Measurements from ENCODE around the gene IGSF11. TPM values are rescaled to one million over a fixed set of nuclear protein-coding genes. Genes with fewer than 3 reads are reported as not detected.
"Not testable (repeated sequence)": the region's sequence is repeated elsewhere in the genome, so short reads cannot be mapped to it uniquely, and the experiment has no call there.

Gene IGSF11
- total and polyA plus RNA-seq, 9 of the 15 experiments (the other 6 are each of a cell fraction or from before 2014, with no cell fraction given): 1.2 to 2.8 (median 1.7) TPM

DNA sequence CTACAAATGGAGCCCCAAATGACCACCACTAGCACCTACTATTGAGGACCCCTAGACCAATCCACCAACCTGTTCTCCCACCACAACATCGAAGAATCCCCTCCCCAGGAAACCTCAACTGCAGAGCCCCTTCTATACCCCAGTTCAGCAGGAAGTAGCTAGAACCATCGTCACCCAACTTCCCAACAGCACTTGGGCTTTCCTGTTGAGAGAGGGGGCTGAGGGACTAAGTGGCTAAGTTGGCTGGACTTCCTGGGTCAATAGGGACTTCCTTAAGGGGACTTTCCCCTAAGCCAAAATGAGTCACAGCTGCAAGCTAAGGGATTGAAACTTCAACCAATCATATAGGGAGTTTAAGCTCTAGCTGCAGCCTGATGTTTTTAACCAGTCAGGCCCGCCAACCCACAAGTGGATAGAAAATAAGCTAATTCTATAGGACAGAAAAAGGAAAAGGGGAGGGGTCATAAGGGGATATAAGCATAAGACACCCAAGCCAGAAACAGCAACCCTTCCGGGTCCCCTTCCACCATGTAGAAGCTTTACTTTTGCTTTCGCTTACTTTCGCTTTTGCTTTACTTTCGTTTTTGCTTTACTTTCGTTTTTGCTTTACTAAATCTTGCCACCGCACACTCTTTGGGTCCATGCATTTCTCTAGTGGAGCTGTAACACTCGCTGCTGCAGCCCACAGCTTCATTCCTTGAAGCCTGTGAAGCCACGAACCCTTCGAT, 183.0 kb downstream of the IGSF11 start:
- in situ Hi-C loops (cut with MboI); intact Hi-C loops (cut with micrococcal nuclease); H3K4me1 ChIP-seq (replicated peaks in 1 of 2; ENCODE audit: control insufficient read depth in 2 of 2, insufficient read depth in 2 of 2, low read length in 2 of 2); H3K79me2 ChIP-seq (ENCODE audit: control insufficient read depth, insufficient read depth, low read length); BruUV-seq (replicated peaks); H4K20me1 ChIP-seq (replicated peaks; ENCODE audit: control insufficient read depth, insufficient read depth, low read length); FAIRE-seq; H3K27ac ChIP-seq (ENCODE audit: extremely low read depth, low read depth, low read length); H3K9ac ChIP-seq (ENCODE audit: insufficient read depth in 1 of 2, low read depth in 2 of 2, low read length in 2 of 2); H3K9me1 ChIP-seq (ENCODE audit: control insufficient read depth, insufficient read depth, low read length); H3K36me3 ChIP-seq (ENCODE audit: control insufficient read depth, insufficient read depth, low read length); CTCF ChIA-PET (ENCODE audit: low intra/inter-chr PET ratio); H3K27me3 ChIP-seq (ENCODE audit: control insufficient read depth in 2 of 2, insufficient read depth in 2 of 2, low read length in 2 of 2); H3K9me3 ChIP-seq (replicated peaks; ENCODE audit: control insufficient read depth, insufficient read depth, low read depth, low read length); ATAC-seq; TF ChIP-seq ZBTB40 (CRISPR knock-in tag; IDR thresholded peaks at IDR 0.05); NR2C2 (CRISPR knock-in tag; IDR thresholded peaks at IDR 0.05); FOXM1 (CRISPR knock-in tag; IDR thresholded peaks at IDR 0.05; ENCODE audit: low read depth): not testable (repeated sequence)
- Histone ChIP-seq H2AFZ (ENCODE audit: low read depth, low read length) (peak overlapping the region; percentile 86), H3K4me2 (ENCODE audit: insufficient read depth, low read length) (peak overlapping the region; percentile 73), H3K4me3 (peak overlapping the region; percentile 31)
- DNase-seq (ENCODE audit: extremely low read depth in 1 of 4, low spot score in 3 of 4): peak in 1 of 4 experiments; percentile 9
- TF ChIP-seq GABPA (tag; conservative IDR thresholded peaks at IDR 0.05; ENCODE audit: low read depth) (0 out of 2 replicates have a peak, but pooled peaks have one; percentile 11), ELF2 (CRISPR knock-in tag; IDR thresholded peaks at IDR 0.05) (0 out of 2 replicates have a peak, but pooled peaks have one; percentile 46), ZBTB40 (IDR thresholded peaks at IDR 0.05) (0 out of 2 replicates have a peak, but pooled peaks have one; percentile 21), NR2C2 (tag; IDR thresholded peaks at IDR 0.05) (peak; percentile 55), ELF1 (tag; IDR thresholded peaks at IDR 0.05) (peak; percentile 61), ZNF280A (IDR thresholded peaks at IDR 0.05; ENCODE audit: low read depth, partially characterized antibody) (peak; percentile 30), FOXM1 (IDR thresholded peaks at IDR 0.05; ENCODE audit: low read depth) (0 out of 2 replicates have a peak, but pooled peaks have one; percentile 17)
- POLR2A ChIA-PET: interaction anchor here (0.9 to 1.1 kb wide), 2 partner anchors 9 to 32 kb away, joined by 3 to 5 read pairs; no protein-coding TSS in a partner anchor
- 11% methylated on average over 9 of the region's 12 CpGs for WGBS (ENCODE audit: insufficient coverage, low coverage, missing lambda C conversion rate)
